Uterus (tissue), 2 donors: ENCODE measurements around the gene PDE10A.

Source experiments
- POLR2A ChIP-seq, 2 donors: fragments of 450-650 bp; IDR thresholded peaks; one replicate each; pipeline ENCODE4 v1.6.1; 2016; ENCODE audit warnings: antibody characterized with exemption in 2 of 2, mild to moderate bottlenecking in 1 of 2, moderate library complexity in 1 of 2
- TF ChIP-seq, protein P1 (sequence below), 4 experiments: fragments of 200-600 bp in 2 of 4; fragments of 450-650 bp in 2 of 4; sonication (generic) in 2 of 4; IDR thresholded peaks; one replicate each; pipeline ENCODE4 v1.5.1; 2016 to 2019; ENCODE audit warnings: antibody characterized with exemption in 4 of 4, mild to moderate bottlenecking in 2 of 4, moderate library complexity in 1 of 4

DNA sequence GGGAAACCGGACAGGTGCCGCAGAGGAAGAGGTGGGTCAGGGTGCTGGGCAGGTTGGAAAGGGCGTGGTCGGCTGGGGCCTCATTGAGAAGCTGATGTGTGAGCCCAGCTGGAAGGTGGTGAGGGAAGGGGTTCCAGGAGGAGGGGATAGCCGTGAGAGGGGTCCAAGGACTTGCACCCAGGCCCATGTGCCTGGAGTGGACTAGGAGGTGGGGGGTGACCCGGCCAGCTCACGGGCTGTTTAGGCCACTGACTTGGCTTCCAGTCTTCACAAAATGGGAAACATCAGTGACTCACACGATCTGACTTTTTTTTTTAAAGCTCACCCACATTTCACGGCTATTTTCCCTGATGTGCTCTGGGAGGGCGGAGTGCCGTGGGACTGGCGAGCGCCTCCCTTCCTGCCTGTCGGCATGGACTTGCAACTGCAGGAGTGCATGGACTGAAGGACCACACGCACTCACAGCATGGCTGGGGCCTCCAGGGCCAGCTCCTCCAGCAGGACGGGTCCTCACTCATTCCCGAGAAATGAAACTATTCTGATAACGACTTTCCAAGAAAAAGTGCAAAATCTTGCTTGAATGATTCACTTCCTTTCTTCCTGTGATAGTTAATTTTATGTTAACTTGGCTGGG, 13.5 kb upstream of the PDE10A start:
- TF ChIP-seq, protein P1, sequence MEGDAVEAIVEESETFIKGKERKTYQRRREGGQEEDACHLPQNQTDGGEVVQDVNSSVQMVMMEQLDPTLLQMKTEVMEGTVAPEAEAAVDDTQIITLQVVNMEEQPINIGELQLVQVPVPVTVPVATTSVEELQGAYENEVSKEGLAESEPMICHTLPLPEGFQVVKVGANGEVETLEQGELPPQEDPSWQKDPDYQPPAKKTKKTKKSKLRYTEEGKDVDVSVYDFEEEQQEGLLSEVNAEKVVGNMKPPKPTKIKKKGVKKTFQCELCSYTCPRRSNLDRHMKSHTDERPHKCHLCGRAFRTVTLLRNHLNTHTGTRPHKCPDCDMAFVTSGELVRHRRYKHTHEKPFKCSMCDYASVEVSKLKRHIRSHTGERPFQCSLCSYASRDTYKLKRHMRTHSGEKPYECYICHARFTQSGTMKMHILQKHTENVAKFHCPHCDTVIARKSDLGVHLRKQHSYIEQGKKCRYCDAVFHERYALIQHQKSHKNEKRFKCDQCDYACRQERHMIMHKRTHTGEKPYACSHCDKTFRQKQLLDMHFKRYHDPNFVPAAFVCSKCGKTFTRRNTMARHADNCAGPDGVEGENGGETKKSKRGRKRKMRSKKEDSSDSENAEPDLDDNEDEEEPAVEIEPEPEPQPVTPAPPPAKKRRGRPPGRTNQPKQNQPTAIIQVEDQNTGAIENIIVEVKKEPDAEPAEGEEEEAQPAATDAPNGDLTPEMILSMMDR (IDR thresholded peaks at IDR 0.05), result peak in 3 of 4 experiments; percentile 18 to 26 (median 21)
- no peak for TF ChIP-seq POLR2A (IDR thresholded peaks at IDR 0.05)
